GM13977 (cell line): ENCODE measurements around the gene HSD17B1.

Experiments used
- DNase-seq: peaks from one replicate; pipeline ENCODE4 v3.0.0; 2012; ENCODE audit warnings: low spot score
- in situ Hi-C: fragments of 300-500 bp; cut with MboI; formaldehyde crosslinking; loops from one replicate; pipeline ENCODE4 v1.12.0; 2022; ENCODE audit warnings: low sequenced_read_pairs, low pct_unique_long_range_greater_than_20kb, mixed read lengths, inconsistent platforms; ENCODE audit not compliant: unreplicated experiment
- TF ChIP-seq, protein P1 (sequence below): IDR thresholded peaks from 2 replicates; pipeline ENCODE4 v1.5.1; 2012; ENCODE audit warnings: mild to moderate bottlenecking, control low read depth; ENCODE audit not compliant: insufficient read depth; ENCODE audit errors: extremely low read depth, missing control alignments

Gene HSD17B1

DNA sequence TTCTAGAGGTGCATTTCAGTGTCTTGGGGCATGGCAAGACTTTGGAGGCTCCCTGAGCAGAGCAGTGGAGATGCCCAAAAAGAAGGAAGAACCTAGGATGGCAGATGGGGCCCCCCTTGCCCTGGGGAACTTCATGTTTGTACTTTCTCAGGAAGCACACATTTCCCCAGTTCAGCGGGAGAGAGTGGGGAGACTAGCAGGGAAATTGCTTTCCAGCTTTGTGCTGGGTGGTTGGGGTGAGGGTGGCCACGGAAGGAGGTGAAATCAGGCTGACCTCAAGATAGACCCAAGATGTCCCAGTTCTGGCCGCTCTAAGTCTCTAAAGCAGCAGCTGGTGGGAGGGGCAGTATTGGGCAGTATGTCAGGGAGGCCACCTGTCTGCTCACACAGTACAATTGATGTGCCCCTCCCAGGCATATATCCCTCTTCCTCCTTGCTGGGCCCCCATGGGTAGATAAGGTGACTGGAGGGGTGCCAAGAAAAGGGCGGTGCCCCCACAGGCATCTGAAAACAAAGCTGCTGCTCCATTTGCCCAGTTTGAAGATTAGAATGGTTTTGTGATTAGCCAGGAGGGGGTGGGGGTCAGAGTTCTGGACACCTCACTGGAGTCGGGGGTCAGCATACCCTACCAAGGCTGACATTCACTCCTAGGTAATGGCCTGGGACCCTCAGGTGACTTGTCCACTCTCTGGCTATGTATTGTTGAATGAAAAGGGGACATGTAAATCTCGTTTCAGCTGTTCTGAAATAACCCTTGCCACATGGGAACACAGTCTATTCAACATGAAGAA, 33.8 kb upstream of the HSD17B1 start:
- TF ChIP-seq, protein P1, sequence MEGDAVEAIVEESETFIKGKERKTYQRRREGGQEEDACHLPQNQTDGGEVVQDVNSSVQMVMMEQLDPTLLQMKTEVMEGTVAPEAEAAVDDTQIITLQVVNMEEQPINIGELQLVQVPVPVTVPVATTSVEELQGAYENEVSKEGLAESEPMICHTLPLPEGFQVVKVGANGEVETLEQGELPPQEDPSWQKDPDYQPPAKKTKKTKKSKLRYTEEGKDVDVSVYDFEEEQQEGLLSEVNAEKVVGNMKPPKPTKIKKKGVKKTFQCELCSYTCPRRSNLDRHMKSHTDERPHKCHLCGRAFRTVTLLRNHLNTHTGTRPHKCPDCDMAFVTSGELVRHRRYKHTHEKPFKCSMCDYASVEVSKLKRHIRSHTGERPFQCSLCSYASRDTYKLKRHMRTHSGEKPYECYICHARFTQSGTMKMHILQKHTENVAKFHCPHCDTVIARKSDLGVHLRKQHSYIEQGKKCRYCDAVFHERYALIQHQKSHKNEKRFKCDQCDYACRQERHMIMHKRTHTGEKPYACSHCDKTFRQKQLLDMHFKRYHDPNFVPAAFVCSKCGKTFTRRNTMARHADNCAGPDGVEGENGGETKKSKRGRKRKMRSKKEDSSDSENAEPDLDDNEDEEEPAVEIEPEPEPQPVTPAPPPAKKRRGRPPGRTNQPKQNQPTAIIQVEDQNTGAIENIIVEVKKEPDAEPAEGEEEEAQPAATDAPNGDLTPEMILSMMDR = no peak
- in situ Hi-C loops = loop anchor here (25.0 kb wide), 1 partner anchor 207 kb away; no protein-coding TSS in a partner anchor
- no peak for DNase-seq

DNA sequence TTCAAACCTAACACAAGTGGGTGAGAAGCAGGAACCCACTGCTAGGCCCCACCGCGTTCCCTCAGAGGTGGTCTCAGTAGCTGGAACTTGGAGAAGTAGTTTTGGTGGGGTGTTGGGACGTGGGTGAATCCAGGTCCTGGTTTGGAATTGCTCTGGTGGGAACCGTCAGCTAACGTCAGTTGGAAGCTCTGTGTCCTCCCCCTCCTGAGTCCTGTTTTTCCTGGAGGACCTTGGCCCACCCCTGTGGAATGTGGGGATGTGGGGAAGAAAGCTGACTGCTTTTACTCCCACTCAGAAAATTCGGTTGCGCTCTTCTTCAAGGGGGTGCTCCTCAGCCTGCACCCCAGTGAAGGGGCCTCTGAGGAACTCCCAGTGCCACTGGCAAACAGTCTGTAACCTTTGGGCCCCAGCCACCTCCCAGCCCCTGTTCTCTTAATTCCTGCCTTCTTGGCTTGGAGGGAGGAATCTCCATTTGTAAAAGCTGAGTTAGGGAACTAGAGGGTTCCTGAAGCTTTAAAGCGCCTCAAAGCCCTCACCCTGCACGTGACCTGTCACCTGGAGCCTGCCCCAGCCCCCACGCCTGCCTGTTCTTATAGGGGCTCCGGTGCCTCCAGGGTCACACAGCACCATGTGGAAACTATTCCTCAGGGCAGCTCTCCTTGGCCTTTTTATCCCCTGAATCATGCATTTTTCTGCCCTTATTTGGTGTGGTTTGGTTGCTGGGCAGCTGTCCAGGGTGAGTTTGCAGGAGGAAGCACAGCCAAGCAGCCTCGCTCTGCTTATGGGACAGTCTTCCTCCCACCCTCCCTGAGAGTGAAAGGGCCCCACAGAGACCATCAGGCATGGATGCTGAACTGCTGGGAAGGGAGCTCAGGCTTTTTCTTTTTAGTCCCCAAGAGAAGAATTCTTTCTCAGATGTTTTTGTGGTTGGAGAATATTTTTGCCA, 32.9 kb upstream of the HSD17B1 start:
- no peak for DNase-seq
- TF ChIP-seq, protein P1 = no peak
- in situ Hi-C loops = loop anchor here (25.0 kb wide), 1 partner anchor 208 kb away; no protein-coding TSS in a partner anchor

DNA sequence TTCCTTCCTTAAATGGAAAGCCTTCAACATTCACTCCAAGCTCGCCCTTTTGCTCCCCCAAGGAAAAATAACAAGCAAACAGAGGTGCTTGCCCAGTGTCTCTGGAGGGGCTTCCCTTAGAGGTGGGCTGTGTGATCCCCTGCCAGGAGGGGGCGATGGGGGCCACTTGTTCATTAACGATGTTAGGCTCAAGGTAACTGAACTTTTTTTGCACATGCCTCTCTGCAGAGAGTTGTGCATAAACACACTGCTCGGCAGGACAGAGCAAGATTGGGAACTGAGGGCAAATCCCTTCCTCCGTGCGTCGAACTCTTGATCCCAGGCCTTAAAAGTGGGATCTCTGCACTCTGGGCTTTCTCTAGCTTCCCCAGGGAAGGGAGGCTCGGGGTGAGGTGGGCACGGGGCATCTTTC, 32.2 kb upstream of the HSD17B1 start:
- TF ChIP-seq, protein P1 = peak; percentile 28
- in situ Hi-C loops = loop anchor here (25.0 kb wide), 1 partner anchor 208 kb away; no protein-coding TSS in a partner anchor
- DNase-seq = no peak

DNA sequence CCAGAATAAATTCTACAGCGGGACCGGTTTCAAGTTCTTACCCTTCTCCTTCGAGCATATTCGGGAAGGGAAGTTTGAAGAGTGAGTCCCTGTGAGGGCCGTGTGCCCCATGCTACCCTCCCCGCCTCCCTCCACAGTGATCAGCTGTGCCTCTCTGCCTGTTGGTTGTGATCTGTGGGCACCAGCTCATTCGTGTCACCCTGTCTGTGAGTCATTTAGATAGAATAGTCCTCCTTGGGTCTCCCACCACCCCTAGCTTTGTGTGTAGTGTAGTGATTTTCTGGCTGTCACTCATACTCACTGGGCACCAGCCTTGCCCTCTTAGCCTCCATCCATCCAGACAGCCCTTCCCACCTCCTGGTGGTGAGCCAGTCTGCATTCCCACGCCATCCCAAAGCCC, 31.7 kb upstream of the HSD17B1 start:
- DNase-seq = no peak
- TF ChIP-seq, protein P1 = no peak
- in situ Hi-C loops = loop anchor here (25.0 kb wide), 1 partner anchor 209 kb away; no protein-coding TSS in a partner anchor

DNA sequence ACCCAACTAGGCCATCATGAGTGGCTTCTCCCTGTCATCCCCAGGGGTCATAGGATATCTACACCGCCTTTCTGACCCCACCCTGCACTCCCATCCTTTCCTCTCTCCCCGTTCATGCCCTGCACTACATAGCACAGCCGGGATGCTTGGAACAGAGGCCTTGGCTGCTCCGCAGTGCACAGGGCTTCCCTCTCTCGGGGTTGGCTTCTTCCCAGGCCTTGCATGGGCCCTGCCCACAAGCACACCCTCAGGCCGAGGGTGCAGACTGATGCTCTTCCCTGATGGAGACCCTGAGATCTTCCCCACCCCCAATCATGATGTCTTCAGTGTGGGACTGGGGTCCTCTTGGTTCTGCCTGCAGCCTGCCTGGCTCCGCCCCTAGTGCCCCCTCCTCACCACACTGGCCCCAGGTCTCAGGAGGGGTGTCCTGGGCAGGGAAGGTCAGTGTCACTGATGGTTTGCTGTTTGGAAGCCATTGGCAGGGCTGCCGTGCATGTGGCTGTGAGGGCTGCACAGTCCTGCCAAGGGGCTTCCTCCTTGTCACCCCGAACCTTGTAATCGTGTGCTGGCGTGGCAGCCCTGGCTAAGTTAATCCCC, 31.0 kb upstream of the HSD17B1 start:
- TF ChIP-seq, protein P1 = no peak
- no peak for DNase-seq
- in situ Hi-C loops = loop anchor here (25.0 kb wide), 1 partner anchor 209 kb away; no protein-coding TSS in a partner anchor

DNA sequence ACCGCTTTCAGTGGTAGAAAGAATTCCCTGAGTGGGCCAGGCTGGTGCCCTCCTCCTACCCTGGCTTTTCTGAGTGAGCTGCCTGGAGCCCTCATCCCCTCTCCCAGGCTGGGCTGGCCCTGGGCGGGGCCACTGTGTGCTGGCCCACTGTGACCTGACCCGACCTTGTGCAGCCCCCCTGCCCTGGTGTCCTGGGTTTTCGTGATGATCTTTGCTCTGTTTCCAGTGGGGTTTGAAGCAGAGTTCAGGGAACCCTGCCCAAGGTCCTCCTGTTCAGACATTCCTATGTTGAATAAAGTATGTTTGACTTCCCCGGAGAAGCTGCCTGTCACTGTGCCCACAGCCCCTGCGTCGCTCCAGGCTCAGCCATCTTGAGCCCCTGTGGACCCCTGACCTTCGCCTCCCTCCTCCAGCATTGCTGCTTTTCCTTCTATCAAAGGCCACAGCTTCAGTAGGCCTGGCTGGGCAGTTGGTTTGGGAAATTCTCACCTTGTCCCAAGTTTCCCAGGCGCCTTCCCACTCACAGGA, 30.4 kb upstream of the HSD17B1 start:
- in situ Hi-C loops = loop anchor here (25.0 kb wide), 1 partner anchor 210 kb away; no protein-coding TSS in a partner anchor
- DNase-seq = no peak
- TF ChIP-seq, protein P1 = no peak
